Breast epithelium (tissue), 4 donors: ENCODE data around the gene CCSER1. TPM values are rescaled to one million over a fixed set of nuclear protein-coding genes. Genes with fewer than 3 reads are reported as not detected.

Experiments used
- DNase-seq, 2 donors: peaks; one replicate each; pipeline ENCODE4 v3.0.0-alpha.2; 2019; ENCODE audit warnings: low spot score in 2 of 2
- H3K27ac ChIP-seq, 2 donors: fragments of 200-600 bp; sonication (generic) in 1 of 2; one replicate each; pipeline ENCODE4 v1.5.1; 2016 to 2019; ENCODE audit warnings: mild to moderate bottlenecking in 1 of 2
- H3K27me3 ChIP-seq, 2 donors: fragments of 200-600 bp; sonication (generic) in 1 of 2; one replicate each; pipeline versions ENCODE4 v1.5.1 to v1.6.0; 2017 to 2019; ENCODE audit warnings: control low read depth in 1 of 2, mild to moderate bottlenecking in 1 of 2
- H3K36me3 ChIP-seq: fragments of 200-600 bp; one replicate; pipeline ENCODE4 v1.5.1; 2019
- H3K4me1 ChIP-seq, 2 donors: fragments of 200-600 bp; sonication (generic); one replicate each; pipeline ENCODE4 v1.5.1; 2016 to 2019; ENCODE audit warnings: control low read depth in 1 of 2
- H3K4me3 ChIP-seq, 3 donors: fragments of 200-600 bp; sonication (generic); 1 replicate in 2 of 3; 2 replicates in 1 of 3; pipeline ENCODE4 v1.5.1; 2016 to 2019; ENCODE audit warnings: mild to moderate bottlenecking in 3 of 3, moderate library complexity in 2 of 3
- H3K9me3 ChIP-seq, 2 donors: fragments of 200-600 bp; sonication (generic) in 1 of 2; one replicate each; pipeline ENCODE4 v1.5.1; 2016 to 2019; ENCODE audit warnings: control low read depth in 1 of 2
- POLR2A ChIP-seq: fragments of 450-650 bp; IDR thresholded peaks from one replicate; pipeline ENCODE4 v1.6.1; 2016; ENCODE audit warnings: antibody characterized with exemption, mild to moderate bottlenecking, moderate library complexity
- POLR2AphosphoS5 ChIP-seq, 3 donors: sonication (generic); formaldehyde crosslinking; IDR thresholded peaks; one replicate each; pipeline ENCODE4 v1.6.1; 2017; ENCODE audit warnings: antibody characterized with exemption in 3 of 3
- intact Hi-C: fragments of 100-400 bp; cut with DNase I; formaldehyde crosslinking; loops from one replicate; pipeline ENCODE4 v1.15.1; 2023; ENCODE audit warnings: low total_unique reads
- total RNA-seq, 3 donors: library from RNA; depleted of rRNA; stranded (reverse); fragments of >200 nt; gene quantifications; one replicate each; pipeline ENCODE4 v1.1.0, GENCODE V29; 2016
- TF ChIP-seq, protein P1 (sequence below), 3 donors: fragments of 450-650 bp; IDR thresholded peaks; one replicate each; pipeline ENCODE4 v1.5.1; 2016 to 2017; ENCODE audit warnings: antibody characterized with exemption in 3 of 3, mild to moderate bottlenecking in 3 of 3, moderate library complexity in 3 of 3

Gene CCSER1
- total RNA-seq, 3 donors from 2014 or later = 6.4 to 73.3 (median 55.7) TPM

- H3K9me3 ChIP-seq = no peaks in the 10 kb centered on the region
- TF ChIP-seq POLR2A = no peak
- TF ChIP-seq, protein P1, sequence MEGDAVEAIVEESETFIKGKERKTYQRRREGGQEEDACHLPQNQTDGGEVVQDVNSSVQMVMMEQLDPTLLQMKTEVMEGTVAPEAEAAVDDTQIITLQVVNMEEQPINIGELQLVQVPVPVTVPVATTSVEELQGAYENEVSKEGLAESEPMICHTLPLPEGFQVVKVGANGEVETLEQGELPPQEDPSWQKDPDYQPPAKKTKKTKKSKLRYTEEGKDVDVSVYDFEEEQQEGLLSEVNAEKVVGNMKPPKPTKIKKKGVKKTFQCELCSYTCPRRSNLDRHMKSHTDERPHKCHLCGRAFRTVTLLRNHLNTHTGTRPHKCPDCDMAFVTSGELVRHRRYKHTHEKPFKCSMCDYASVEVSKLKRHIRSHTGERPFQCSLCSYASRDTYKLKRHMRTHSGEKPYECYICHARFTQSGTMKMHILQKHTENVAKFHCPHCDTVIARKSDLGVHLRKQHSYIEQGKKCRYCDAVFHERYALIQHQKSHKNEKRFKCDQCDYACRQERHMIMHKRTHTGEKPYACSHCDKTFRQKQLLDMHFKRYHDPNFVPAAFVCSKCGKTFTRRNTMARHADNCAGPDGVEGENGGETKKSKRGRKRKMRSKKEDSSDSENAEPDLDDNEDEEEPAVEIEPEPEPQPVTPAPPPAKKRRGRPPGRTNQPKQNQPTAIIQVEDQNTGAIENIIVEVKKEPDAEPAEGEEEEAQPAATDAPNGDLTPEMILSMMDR (IDR thresholded peaks at IDR 0.05) = no peak
- TF ChIP-seq POLR2AphosphoS5 (IDR thresholded peaks at IDR 0.05) = no peak
- H3K4me1 ChIP-seq = no peaks in the 10 kb centered on the region
- no peaks in the 10 kb centered on the region for H3K36me3 ChIP-seq
- H3K4me3 ChIP-seq = no peak overlapping the region
- intact Hi-C loops = no loop called here
- no peaks in the 10 kb centered on the region for H3K27me3 ChIP-seq
- no peak overlapping the region for H3K27ac ChIP-seq
- no peak for DNase-seq
Observed at GRCh38 chr4:91600301-91600700, 1473.1 kb downstream of the CCSER1 start.

- intact Hi-C loops = no loop called here
- H3K4me1 ChIP-seq = no peaks in the 10 kb centered on the region
- no peaks in the 10 kb centered on the region for H3K27me3 ChIP-seq
- no peak for DNase-seq
- H3K9me3 ChIP-seq = no peaks in the 10 kb centered on the region
- no peak overlapping the region for H3K4me3 ChIP-seq
- no peak for TF ChIP-seq POLR2A
- TF ChIP-seq, protein P1 (IDR thresholded peaks at IDR 0.05) = no peak
- TF ChIP-seq POLR2AphosphoS5 (IDR thresholded peaks at IDR 0.05) = no peak
- H3K27ac ChIP-seq = no peak overlapping the region
- no peaks in the 10 kb centered on the region for H3K36me3 ChIP-seq
Observed at GRCh38 chr4:91601401-91601800, 1474.2 kb downstream of the CCSER1 start.

DNA sequence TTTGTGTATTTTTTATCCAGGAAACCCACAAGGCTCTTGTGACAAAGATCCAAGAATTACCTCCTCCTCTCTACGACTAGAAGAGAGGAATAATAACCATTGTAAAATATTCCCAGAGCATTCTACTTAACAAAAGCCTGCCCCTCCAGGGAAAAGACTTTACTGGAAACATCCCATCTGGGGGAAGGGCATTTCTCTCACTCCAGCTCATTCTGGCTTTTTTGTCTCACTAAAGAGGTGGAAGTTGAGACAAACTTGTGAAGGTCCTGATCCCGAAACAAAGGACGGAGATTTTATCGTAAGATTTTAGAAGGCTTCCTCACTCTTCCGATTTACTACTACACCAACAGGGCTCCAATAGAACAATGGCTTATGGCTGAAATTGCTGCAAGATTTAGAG is 1484.6 kb downstream of the CCSER1 start:
- H3K4me1 ChIP-seq = no peaks in the 10 kb centered on the region
- H3K27me3 ChIP-seq = no peaks in the 10 kb centered on the region
- peaks cover 3 to 18% of the 10 kb centered on the region in 2 donors for H3K9me3 ChIP-seq
- no peak overlapping the region for H3K27ac ChIP-seq
- DNase-seq = no peak
- no peaks in the 10 kb centered on the region for H3K36me3 ChIP-seq
- intact Hi-C loops = no loop called here
- H3K4me3 ChIP-seq = no peak overlapping the region
- TF ChIP-seq POLR2A (no peak), POLR2AphosphoS5 (IDR thresholded peaks at IDR 0.05) (no peak)
- TF ChIP-seq, protein P1 (IDR thresholded peaks at IDR 0.05) = no peak

GRCh38 chr4:91620952-91621351 is 1493.8 kb downstream of the CCSER1 start:
- no peak overlapping the region for H3K4me3 ChIP-seq
- no peak overlapping the region for H3K27ac ChIP-seq
- H3K9me3 ChIP-seq = no peaks in the 10 kb centered on the region
- H3K27me3 ChIP-seq = no peaks in the 10 kb centered on the region
- no peaks in the 10 kb centered on the region for H3K4me1 ChIP-seq
- TF ChIP-seq POLR2AphosphoS5 (IDR thresholded peaks at IDR 0.05) = no peak
- TF ChIP-seq, protein P1 (IDR thresholded peaks at IDR 0.05) = no peak
- TF ChIP-seq POLR2A = no peak
- no peak for DNase-seq
- intact Hi-C loops = no loop called here
- peaks cover 4% of the 10 kb centered on the region for H3K36me3 ChIP-seq

DNA sequence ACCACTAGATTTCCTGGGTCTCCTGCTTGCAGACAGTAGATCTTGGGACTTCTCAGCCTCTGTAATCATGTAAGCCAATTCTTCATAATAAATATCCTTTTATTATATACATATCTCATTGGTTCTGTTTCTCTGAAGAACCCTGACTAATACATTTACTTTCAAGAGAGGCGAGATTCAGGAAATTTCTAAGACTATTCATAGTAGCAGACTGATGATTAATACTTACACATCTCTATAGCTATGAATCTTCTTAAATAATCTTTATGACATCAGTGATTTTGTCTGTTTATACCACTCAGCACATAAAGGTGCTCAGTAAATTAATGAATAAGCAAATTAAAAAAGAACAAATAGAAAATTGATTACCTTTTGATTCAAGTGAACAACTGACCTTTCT is 1494.3 kb downstream of the CCSER1 start:
- intact Hi-C loops = no loop called here

More for the DNA sequence above, 1494.3 kb downstream of the CCSER1 start:
- H3K27me3 ChIP-seq = no peaks in the 10 kb centered on the region
- no peaks in the 10 kb centered on the region for H3K4me1 ChIP-seq
- H3K27ac ChIP-seq = no peak overlapping the region
- H3K36me3 ChIP-seq = peaks cover 4% of the 10 kb centered on the region
- H3K9me3 ChIP-seq = no peaks in the 10 kb centered on the region
- no peak overlapping the region for H3K4me3 ChIP-seq
- TF ChIP-seq POLR2A (no peak), POLR2AphosphoS5 (IDR thresholded peaks at IDR 0.05) (no peak)
- TF ChIP-seq, protein P1 (IDR thresholded peaks at IDR 0.05) = no peak
- DNase-seq = no peak
